Stimulated activated CD4-positive, alpha-beta T cell treated with anti-CD3 and anti-CD28 coated beads, TNF-alpha, amount 100 ng/mL, for 1 hour (primary cell): Measurements from ENCODE around the gene RELL1.

ENCODE experiments used
- DNase-seq, 3 donors: peaks; one replicate each; pipeline ENCODE4 v3.0.0-alpha.2; 2020; ENCODE audit warnings: low read depth in 3 of 3, low spot score in 1 of 3

RELL1 gene, protein sequence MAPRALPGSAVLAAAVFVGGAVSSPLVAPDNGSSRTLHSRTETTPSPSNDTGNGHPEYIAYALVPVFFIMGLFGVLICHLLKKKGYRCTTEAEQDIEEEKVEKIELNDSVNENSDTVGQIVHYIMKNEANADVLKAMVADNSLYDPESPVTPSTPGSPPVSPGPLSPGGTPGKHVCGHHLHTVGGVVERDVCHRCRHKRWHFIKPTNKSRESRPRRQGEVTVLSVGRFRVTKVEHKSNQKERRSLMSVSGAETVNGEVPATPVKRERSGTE

GRCh38 chr4:37686373-37687193, at the start of gene RELL1:
TSS of gene RELL1 (minus strand) at chr4:37686376. CDS start at chr4:37686287, 89 bp downstream.
- peak; percentile 93 to 99 (median 97) for DNase-seq

- DNase-seq, result no peak
These were observed 49.4 kb upstream of the RELL1 start for GRCh38 chr4:37735578-37735977.

DNA sequence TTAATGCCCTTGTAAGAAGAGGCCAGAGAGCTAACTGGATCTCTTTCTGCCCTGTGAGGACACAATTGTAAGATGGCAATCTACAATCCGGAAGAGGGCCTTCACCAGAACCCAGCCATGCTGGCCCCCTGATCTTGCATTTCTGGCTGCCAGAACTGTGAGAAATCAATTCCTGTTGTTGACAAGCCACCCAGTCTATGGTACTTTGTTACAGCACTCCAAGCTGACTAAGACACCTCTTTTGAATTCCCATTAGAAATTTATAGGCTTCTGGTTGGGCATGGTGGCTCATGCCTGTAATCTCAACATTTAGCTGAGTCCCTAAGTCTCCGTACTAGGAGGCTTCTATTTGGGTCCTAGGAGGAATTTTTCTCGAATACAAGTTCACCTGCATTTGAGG, 48.8 kb upstream of the RELL1 start:
- DNase-seq, result no peak

- DNase-seq, result no peak
These were observed 47.2 kb upstream of the RELL1 start for GRCh38 chr4:37733240-37733867.

DNA sequence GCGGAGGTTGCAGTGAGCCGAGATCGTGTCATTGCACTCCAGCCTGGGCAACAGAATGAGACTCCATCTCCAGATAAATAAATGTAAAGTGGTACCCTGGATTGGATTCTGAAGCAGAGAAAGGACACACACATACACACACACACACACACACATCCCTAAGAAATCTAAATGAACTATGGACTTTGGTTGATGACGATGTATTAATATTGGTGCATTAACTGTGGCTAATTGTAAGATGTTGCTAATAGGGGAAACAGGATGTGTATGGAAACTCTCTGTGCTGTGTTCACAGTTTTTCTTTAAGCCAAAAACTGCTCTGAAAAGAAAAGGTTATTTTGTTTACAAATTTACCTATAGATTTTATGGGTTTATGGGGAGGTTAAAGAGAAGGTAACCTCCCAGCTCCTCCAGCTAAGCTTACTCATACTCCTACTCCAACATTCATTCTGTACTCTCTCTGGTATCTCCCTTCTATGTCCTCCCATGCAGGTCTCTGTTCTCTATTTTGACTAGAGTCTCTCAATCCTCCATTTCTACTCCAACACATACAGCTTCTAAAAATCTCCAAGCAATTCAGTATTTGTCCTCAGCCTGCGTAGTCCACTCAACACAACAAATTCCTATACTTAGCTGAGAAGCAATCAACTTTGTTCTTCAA, 46.5 kb upstream of the RELL1 start:
- DNase-seq, result no peak

GRCh38 chr4:37729649-37730004, 43.5 kb upstream of the RELL1 start:
- no peak for DNase-seq

- no peak for DNase-seq
These were observed 41.9 kb upstream of the RELL1 start for GRCh38 chr4:37728064-37728463.

DNA sequence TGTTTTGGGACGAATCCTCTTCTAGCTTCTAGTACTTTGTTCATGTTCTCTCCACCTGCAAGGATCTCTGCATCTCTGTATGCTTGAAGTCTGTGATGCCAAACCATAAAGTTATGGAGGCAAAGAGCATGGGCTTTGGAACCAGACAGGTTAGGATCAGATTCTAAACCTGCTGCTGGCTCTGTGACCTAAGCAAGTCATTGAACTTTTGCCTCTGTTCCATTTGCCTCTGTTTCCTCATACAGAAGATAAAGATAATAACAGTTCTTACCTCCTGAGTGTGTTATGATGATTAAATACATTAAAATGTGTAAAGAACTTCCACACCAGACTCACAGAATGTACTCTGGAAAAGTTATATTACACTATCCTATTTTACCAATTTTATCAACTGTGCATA, 41.5 kb upstream of the RELL1 start:
- no peak for DNase-seq

- no peak for DNase-seq
These were observed 40.5 kb upstream of the RELL1 start for GRCh38 chr4:37726666-37727065.

DNA sequence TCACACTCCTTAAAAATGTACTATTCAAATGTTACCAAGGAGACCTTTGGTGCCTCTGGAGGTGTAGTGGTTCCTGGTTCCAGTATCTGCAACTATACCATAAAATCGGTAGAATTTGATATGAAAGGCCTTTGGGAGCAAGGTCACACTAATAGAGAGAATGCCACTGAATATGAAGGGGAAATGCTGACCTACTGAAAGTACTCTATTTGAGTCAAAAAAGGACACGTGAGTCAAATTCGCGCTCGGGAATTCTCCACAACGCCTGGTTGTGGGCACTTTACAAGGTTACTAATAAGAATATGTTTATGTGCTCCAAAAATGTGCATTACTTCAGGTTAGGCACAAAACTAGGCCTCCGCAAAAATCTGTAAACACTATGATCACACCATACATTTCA, 39.5 kb upstream of the RELL1 start:
- DNase-seq, result no peak

DNA sequence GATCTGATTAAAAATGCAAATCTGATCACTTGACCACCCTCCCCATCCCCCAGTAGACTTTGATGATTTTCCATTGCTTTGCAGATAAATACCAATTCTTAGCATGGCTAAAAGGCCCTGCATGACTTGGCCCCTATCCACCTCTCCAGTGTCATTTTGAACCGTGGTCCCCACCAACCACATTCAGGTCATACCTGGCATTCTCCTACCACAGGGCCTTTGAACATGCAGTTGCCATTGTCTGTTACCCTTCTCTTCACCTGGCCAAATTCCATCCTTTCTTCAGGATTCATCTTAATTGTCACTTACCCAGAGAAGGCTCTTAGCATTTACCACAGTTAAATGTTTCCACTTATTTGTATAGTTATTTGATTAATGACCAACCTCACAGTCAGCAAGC, 36.9 kb upstream of the RELL1 start:
- DNase-seq, result no peak

- DNase-seq, result no peak
These were observed 35.9 kb upstream of the RELL1 start for GRCh38 chr4:37721995-37722638.

GRCh38 chr4:37719021-37719420, 32.8 kb upstream of the RELL1 start:
- no peak for DNase-seq

GRCh38 chr4:37717576-37717975, 31.4 kb upstream of the RELL1 start:
- DNase-seq, result no peak

DNA sequence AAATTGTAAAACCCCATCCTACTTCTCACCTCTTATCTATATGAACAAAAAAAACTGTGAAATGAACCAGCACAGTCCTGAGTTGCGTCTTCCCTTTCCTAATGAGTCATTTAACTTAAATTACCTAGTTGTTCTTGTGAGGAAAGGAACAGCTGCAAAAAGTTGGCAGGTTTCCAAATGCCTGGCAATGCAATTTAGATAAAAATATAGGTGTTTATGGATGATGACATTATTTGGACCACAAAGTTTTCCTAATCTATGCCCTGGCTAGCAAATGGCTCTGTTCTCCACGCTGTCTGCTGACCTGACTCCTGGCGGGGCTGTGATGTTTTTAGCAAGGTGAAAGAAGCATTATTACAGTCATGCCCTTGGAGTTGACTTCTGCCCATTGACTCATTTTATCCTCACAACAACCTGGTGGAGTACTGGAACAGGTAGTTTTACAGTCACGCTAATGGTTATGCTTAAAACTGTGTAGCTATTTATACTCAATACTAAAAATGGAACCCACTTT, 29.8 kb upstream of the RELL1 start:
- no peak for DNase-seq

DNA sequence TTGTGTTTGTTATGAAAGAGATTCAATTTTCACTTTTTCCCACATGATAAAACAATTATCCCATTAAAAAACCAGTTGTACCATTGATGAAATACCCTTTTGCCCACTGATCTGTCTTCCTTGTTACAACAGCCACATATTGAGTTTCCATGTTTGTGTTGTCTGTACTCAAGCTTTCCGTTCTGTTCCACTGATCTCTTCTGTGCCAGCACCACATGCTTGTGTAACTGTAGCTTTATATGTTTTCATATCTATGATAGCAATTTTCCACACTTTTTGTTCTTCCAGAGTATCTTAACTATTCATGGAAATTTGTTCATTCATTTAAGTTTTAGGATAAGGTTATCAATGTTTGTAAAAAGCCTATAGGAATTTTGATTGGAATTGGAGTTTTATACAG, 24.3 kb upstream of the RELL1 start:
- DNase-seq, result no peak

DNA sequence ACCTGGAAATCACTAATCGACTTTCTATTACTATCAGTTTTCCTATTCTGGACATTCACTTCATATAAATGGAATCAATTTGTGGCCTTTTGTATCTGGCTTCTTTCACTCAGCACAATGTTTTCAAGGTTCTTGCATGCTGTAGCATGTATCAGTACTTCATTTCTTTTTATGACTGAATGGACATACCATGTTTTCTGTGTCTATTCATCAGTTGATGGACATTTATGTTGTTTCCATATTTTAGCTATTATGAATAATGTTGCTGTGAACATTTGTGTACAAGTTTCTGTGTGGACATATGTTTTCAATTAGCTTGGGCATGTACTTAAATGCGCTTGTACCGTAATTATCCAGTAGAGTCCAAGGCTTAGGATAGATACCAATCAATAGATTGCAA, 19.9 kb upstream of the RELL1 start:
- DNase-seq, result no peak

DNA sequence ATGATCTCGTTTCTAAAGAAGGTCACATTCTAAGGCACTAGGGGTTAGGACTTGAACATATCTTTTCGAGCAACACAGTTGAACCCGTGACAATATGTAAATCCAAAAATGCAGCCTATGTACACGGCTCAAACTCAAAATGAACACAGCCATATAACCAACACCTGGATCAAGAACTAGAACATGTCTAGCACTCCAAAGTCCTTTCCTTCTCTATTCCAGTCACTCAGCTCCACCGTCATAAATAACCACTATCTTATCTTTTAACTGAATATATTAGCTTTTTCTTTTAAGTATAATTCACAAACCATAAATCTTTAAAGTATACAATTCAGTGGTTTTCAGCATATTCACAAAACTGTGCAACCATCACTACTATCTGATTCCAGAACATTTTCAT, 19.4 kb upstream of the RELL1 start:
- DNase-seq, result no peak

DNA sequence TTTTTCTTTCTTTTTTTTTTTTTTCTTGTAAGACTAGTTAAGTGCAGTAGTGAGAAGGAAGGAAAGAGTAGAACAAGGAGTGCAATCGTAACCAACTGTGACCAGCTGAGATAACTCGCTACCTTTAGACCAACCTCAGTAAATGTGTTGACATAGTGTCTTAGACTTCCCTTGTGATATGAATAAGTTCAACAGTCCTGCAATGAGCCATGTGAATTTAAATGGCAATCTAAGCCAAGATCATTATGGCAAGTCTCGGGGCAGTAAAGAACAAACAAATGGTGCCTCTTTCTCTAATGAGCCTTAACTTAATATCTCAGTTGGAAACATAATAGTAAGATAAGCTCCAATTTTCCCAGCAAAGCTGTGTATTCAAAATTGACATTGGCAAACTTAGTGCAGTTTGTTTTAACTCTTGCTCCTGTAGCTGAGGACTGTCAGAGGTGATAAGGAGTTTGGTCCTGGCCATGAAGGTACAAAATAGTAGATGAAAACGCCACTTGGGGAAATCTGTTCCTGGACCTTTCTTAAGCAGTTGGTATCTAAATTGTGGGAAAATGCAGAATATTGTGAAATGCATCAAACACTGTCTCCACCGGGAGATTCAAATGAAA, 13.8 kb upstream of the RELL1 start:
- no peak for DNase-seq

GRCh38 chr4:37697566-37697965, 11.4 kb upstream of the RELL1 start:
- no peak for DNase-seq
